Stimulated activated naive CD8-positive, alpha-beta T cell treated with anti-CD3 and anti-CD28 coated beads, Interleukin-15, amount 100 ng/mL, for 72 hours (primary cell): ENCODE measurements around the gene PACS2.

ENCODE experiments used
- ATAC-seq: fragments of 150-1000 bp; cut with Tn5 transposase; 2 replicates; pipeline ENCODE4 v1.10.0; 2021; ENCODE audit warnings: mild to moderate bottlenecking, moderate library complexity
- DNase-seq, 2 donors: peaks; one replicate each; pipeline ENCODE4 v3.0.0; 2021 to 2022
- H3K27ac Mint-ChIP-seq, 2 donors: one replicate each; pipeline ENCODE4 v1.8.0; 2022; ENCODE audit warnings: mild to moderate bottlenecking in 2 of 2, mixed read lengths in 2 of 2, moderate library complexity in 2 of 2
- H3K27me3 Mint-ChIP-seq: one replicate; pipeline ENCODE4 v1.8.0; 2022; ENCODE audit warnings: mixed read lengths
- H3K4me1 Mint-ChIP-seq: one replicate; pipeline ENCODE4 v1.8.0; 2022; ENCODE audit warnings: mild to moderate bottlenecking, mixed read lengths
- H3K4me3 Mint-ChIP-seq, 2 donors: one replicate each; pipeline ENCODE4 v1.8.0; 2022; ENCODE audit warnings: mild to moderate bottlenecking in 2 of 2, mixed read lengths in 2 of 2, moderate library complexity in 1 of 2
- H3K9me3 Mint-ChIP-seq, 2 donors: one replicate each; pipeline ENCODE4 v1.8.0; 2022; ENCODE audit warnings: mixed read lengths in 2 of 2

The PACS2 gene

GRCh38 chr14:105385698-105386365, 71.3 kb downstream of the PACS2 start:
- Mint-ChIP-seq H3K4me1 (peaks cover 15% of the 10 kb centered on the region), H3K4me3 (no peak overlapping the region), H3K9me3 (no peaks in the 10 kb centered on the region), H3K27ac (peak overlapping the region in 1 of 2 donors; percentile 54), H3K27me3 (no peaks in the 10 kb centered on the region)
- DNase-seq (no peak), ATAC-seq (no peak)

- ATAC-seq: no peak
- Mint-ChIP-seq H3K4me3 (no peak overlapping the region), H3K9me3 (no peaks in the 10 kb centered on the region)
Observed at GRCh38 chr14:105386581-105387529, 72.3 kb downstream of the PACS2 start.

GRCh38 chr14:105387530-105387922, 73.0 kb downstream of the PACS2 start:
- ATAC-seq: no peak
- Mint-ChIP-seq H3K4me1 (peaks cover 15% of the 10 kb centered on the region), H3K27ac (no peak overlapping the region), H3K27me3 (no peaks in the 10 kb centered on the region), H3K9me3 (no peaks in the 10 kb centered on the region), H3K4me3 (no peak overlapping the region)
- DNase-seq: no peak

More at GRCh38 chr14:105386581-105387529, 72.3 kb downstream of the PACS2 start:
- H3K27ac Mint-ChIP-seq: no peak overlapping the region
- no peaks in the 10 kb centered on the region for H3K27me3 Mint-ChIP-seq
- no peak for DNase-seq
- peaks cover 15% of the 10 kb centered on the region for H3K4me1 Mint-ChIP-seq

DNA sequence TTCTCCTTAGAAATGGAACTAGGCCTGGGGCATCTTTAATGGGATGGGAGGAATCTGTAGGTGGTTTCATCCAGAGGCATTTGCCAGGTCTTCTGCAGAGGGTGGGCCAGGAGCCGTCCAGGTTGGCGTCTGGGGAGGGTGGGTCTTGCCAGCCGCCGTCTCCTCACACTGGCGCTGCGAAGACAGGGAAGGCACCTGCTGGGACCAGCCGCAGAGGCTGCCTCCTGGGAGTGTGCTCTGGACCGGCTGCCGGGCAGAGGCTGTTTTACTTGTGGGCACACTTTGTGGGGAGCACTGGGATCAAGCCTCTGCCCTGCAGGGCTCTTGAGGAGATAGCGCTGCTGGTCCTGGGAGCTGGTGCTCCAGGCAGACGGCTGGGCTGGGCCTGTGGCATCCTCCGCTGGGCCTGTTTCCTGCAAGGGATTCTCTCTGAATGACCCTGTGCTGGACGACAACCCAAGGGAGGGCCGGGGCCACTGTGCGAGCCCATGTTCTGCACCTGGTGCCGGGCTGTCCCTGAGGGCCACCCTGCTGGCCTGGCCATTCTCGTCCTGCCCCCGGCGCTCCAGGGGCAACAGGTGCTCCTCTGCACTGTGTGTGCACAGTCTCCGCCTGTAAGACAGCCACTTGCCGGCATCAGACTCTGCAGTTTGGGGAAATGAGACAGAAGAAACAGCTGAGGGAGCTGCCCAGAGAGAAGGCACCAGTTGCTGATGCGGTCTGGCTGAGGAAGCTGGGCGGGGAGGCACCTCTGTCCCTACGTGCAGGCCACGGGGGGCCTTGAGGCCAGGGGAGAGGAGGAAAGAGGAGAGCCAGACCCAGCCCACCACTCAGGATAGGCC, 73.8 kb downstream of the PACS2 start:
- Mint-ChIP-seq H3K4me1 (peaks cover 15% of the 10 kb centered on the region), H3K27me3 (no peaks in the 10 kb centered on the region), H3K4me3 (no peak overlapping the region), H3K27ac (no peak overlapping the region), H3K9me3 (no peaks in the 10 kb centered on the region)
- DNase-seq (no peak), ATAC-seq (no peak)

DNA sequence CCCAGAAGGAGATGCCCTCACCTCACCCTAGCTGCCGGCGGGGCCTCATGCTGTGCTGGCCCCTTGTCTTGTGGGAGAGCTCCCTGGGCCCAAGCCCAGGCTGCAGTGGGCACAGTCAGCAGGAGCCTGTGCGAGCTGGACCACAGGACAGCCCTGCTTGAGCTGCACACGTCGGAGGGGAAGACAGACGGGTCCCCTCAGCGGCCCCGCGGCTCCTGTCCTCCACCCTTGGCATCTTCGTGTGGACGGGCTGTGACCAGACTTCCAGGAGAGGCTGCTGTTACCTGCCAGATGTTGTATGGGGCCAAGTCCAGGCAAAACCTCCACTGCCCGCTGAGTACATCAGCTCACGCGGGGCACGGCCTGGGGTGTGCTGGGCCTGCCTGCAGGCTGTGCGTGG, 74.4 kb downstream of the PACS2 start:
- ATAC-seq: no peak
- Mint-ChIP-seq H3K27me3 (no peaks in the 10 kb centered on the region), H3K9me3 (no peaks in the 10 kb centered on the region), H3K4me1 (peaks cover 15% of the 10 kb centered on the region), H3K4me3 (no peak overlapping the region), H3K27ac (no peak overlapping the region)
- DNase-seq: no peak

DNA sequence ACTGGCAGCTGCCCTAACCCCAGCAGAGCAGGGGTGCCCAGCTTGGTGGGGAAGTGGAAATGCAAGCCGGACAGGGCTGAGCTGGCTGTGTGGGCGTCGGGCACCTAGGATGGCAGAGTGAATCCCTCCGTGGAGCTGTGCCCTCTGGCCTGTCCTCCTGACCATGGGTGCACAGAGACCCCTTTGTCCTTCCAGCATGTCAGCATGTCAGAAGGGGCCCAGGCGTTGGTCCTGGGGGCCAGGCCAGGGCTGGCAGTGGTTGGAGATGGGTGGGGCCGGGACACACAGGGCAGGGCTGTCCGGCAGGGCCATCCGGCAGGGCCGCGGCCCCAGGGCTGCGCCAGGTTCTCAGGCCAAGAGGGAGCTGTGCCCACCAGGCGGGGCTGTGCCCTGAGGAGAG, 75.0 kb downstream of the PACS2 start:
- Mint-ChIP-seq H3K4me3 (no peak overlapping the region), H3K9me3 (no peaks in the 10 kb centered on the region), H3K27ac (no peak overlapping the region), H3K4me1 (peaks cover 15% of the 10 kb centered on the region), H3K27me3 (no peaks in the 10 kb centered on the region)
- ATAC-seq: no peak
- no peak for DNase-seq

DNA sequence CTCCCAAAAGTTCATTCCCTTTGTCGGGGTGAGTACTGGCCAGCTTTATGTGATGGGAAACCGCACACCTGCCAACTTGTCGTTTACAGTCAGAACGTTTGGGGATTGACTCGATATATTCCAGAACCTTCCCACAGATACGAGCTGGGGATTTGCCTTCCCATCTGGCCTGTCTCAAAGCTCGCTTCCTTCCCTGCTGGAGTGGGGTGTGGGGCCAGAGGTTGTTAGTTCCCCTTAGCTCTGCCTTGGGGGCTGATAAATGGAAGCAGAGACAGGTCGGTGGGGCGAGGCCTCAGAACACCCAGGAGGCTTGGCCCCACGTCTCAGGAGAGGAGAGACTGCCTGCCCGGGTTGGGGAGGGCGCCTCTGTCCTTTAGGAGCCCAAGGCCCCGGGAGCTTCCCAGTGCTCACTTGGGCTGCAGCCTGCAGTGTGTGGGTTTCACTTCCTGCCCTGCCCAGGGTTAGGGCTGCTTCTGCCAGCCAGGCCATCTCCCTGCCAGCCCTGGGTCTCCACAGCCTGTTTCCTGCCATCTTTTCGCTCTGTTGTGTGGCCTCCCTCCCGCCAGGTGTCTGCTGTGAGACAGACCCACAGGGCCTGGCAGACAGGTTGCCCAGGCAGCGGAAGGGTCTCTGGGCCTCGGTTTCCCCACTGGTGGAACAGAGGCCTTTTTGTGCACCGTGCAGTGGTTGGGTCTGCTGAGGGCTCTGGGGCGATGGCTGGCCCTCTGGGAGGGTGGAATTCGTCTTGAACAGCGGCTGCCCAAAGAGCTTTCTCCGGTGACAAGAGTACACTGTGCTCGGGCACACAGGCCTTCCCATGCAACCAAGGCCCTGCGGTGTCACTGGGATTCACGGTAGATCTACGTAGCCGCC, 75.7 kb downstream of the PACS2 start:
- peaks cover 15% of the 10 kb centered on the region for H3K4me1 Mint-ChIP-seq
- no peak for ATAC-seq
- H3K27ac Mint-ChIP-seq: no peak overlapping the region
- H3K27me3 Mint-ChIP-seq: no peaks in the 10 kb centered on the region
- no peaks in the 10 kb centered on the region for H3K9me3 Mint-ChIP-seq
- no peak overlapping the region for H3K4me3 Mint-ChIP-seq
- DNase-seq: no peak

- ATAC-seq (no peak), DNase-seq (no peak)
- Mint-ChIP-seq H3K9me3 (no peaks in the 10 kb centered on the region), H3K4me3 (no peak overlapping the region), H3K4me1 (peaks cover 15% of the 10 kb centered on the region), H3K27ac (no peak overlapping the region), H3K27me3 (no peaks in the 10 kb centered on the region)
Observed at GRCh38 chr14:105390849-105391500, 76.4 kb downstream of the PACS2 start.

DNA sequence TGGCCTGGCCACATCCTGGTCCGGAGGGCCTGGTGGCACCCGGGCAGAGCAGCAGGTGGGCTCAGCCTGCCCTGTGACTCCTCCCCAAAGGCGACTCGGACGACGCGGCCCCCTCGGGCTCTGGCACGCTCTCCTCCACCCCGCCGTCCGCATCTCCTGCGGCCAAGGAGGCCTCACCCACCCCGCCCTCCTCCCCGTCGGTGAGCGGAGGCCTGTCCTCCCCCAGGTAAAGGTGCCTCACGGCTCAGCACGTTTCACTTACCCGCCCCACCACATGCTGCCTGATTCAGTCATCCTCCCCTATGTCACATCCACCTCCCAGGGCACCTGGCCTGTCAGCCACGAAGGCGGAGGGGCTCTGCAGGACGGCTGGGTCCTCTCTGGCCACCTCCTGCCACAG, 77.0 kb downstream of the PACS2 start:
- DNase-seq: no peak
- Mint-ChIP-seq H3K27ac (no peak overlapping the region), H3K4me3 (no peak overlapping the region), H3K4me1 (peaks cover 15% of the 10 kb centered on the region), H3K27me3 (no peaks in the 10 kb centered on the region), H3K9me3 (no peaks in the 10 kb centered on the region)
- peak; percentile 4 for ATAC-seq

- peaks cover 15% of the 10 kb centered on the region for H3K4me1 Mint-ChIP-seq
Observed at GRCh38 chr14:105392131-105393090, 77.9 kb downstream of the PACS2 start.

GRCh38 chr14:105393151-105393550, 78.6 kb downstream of the PACS2 start:
- ATAC-seq (no peak), DNase-seq (no peak)
- no peaks in the 10 kb centered on the region for H3K9me3 Mint-ChIP-seq
- H3K4me1 Mint-ChIP-seq: peaks cover 21% of the 10 kb centered on the region
- H3K27me3 Mint-ChIP-seq: no peaks in the 10 kb centered on the region
- no peak overlapping the region for H3K4me3 Mint-ChIP-seq
- no peak overlapping the region for H3K27ac Mint-ChIP-seq

More at GRCh38 chr14:105392131-105393090, 77.9 kb downstream of the PACS2 start:
- Mint-ChIP-seq H3K27me3 (no peaks in the 10 kb centered on the region), H3K4me3 (no peak overlapping the region), H3K27ac (no peak overlapping the region), H3K9me3 (no peaks in the 10 kb centered on the region)
- ATAC-seq: no peak
- no peak for DNase-seq

DNA sequence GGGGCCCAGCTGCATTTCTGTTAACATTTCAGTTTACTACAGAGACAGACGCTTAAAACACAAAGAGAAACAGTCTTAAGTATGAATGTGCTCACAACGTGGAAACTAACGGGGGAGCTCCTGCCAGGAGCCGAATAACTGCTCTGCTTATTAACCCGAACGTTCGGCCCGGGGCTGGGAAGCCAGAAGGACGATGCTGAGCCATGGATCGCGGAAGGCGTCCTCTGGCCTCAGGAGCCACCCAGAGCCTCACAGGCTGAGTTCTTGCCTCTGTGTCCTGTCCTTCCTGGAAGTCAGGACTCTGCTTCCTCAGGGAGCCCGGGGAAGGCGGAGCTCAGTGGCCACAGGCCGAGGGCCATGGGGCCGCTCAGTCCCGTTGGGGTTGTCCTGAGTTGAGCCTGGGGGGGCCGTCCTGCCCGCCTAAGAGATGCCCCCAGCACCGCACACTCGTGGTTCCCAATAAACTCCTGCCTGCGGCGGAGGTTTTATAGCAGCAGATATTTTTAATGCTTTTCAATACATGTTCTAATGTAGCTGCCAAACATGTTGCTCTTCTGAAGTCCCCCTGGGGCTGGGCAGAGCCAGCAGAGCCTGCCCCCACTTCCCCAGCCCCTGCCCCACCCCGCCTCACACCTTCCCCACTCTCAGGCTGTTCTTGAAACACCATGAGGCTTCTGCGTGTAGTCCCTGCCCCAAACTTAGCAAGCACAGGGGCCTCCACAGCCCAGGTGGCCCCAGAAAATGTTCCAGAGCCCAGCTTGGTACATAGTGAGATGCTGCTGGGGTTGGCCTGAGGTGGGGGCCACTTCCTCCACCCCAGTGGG, 80.4 kb downstream of the PACS2 start:
- no peak overlapping the region for H3K4me3 Mint-ChIP-seq
- peaks cover 27% of the 10 kb centered on the region for H3K4me1 Mint-ChIP-seq
- no peak for DNase-seq
- no peaks in the 10 kb centered on the region for H3K9me3 Mint-ChIP-seq
- H3K27ac Mint-ChIP-seq: peak overlapping the region in 1 of 2 donors; percentile 80
- no peak for ATAC-seq
- H3K27me3 Mint-ChIP-seq: no peaks in the 10 kb centered on the region

- peaks cover 27% of the 10 kb centered on the region for H3K4me1 Mint-ChIP-seq
- no peak for ATAC-seq
- DNase-seq: no peak
- no peak overlapping the region for H3K4me3 Mint-ChIP-seq
- no peaks in the 10 kb centered on the region for H3K27me3 Mint-ChIP-seq
- H3K27ac Mint-ChIP-seq: peak overlapping the region in 1 of 2 donors; percentile 80
- peaks cover 3 to 6% of the 10 kb centered on the region in 2 donors for H3K9me3 Mint-ChIP-seq
Observed at GRCh38 chr14:105395538-105395854, 80.9 kb downstream of the PACS2 start.
